Measurements from ENCODE around the gene FBXO31. TPM values are rescaled to one million over a fixed set of nuclear protein-coding genes. Genes with fewer than 3 reads are reported as not detected.

FBXO31 gene
- 6.9 and 7.4 TPM in 2 replicates for total RNA-seq (2014; rRNA removed; shearing (Covaris generic))

GRCh38 chr16:87383505-87384161, at the start of gene FBXO31:
TSS of gene FBXO31 (minus strand) at chr16:87383776. CDS start at chr16:87383744, 32 bp downstream.
- peak; percentile 95 for DNase-seq (ENCODE audit: low spot score)

- no peak for DNase-seq (ENCODE audit: low spot score)
Observed at GRCh38 chr16:87432330-87432915, 48.8 kb upstream of the FBXO31 start.

GRCh38 chr16:87431926-87432325, 48.4 kb upstream of the FBXO31 start:
- DNase-seq (ENCODE audit: low spot score) = no peak

- no peak for DNase-seq (ENCODE audit: low spot score)
Observed at GRCh38 chr16:87426423-87427215, 43.0 kb upstream of the FBXO31 start.

- DNase-seq (ENCODE audit: low spot score) = no peak
Observed at GRCh38 chr16:87425941-87426340, 42.4 kb upstream of the FBXO31 start.

- no peak for DNase-seq (ENCODE audit: low spot score)
Observed at GRCh38 chr16:87424266-87424665, 40.7 kb upstream of the FBXO31 start.

- no peak for DNase-seq (ENCODE audit: low spot score)
Observed at GRCh38 chr16:87423429-87423828, 39.9 kb upstream of the FBXO31 start.

- DNase-seq (ENCODE audit: low spot score) = no peak
Observed at GRCh38 chr16:87422106-87422505, 38.5 kb upstream of the FBXO31 start.

- no peak for DNase-seq (ENCODE audit: low spot score)
Observed at GRCh38 chr16:87421003-87421912, 37.7 kb upstream of the FBXO31 start.

- DNase-seq (ENCODE audit: low spot score) = no peak
Observed at GRCh38 chr16:87420026-87421002, 36.7 kb upstream of the FBXO31 start.

GRCh38 chr16:87418644-87419043, 35.1 kb upstream of the FBXO31 start:
- DNase-seq (ENCODE audit: low spot score) = no peak

GRCh38 chr16:87418216-87418615, 34.6 kb upstream of the FBXO31 start:
- DNase-seq (ENCODE audit: low spot score) = no peak

GRCh38 chr16:87417528-87417910, 33.9 kb upstream of the FBXO31 start:
- DNase-seq (ENCODE audit: low spot score) = no peak

- peak; percentile 37 for DNase-seq (ENCODE audit: low spot score)
Observed at GRCh38 chr16:87416826-87417527, 33.4 kb upstream of the FBXO31 start.

GRCh38 chr16:87415441-87415840, 31.9 kb upstream of the FBXO31 start:
- no peak for DNase-seq (ENCODE audit: low spot score)

- DNase-seq (ENCODE audit: low spot score) = no peak
Observed at GRCh38 chr16:87414251-87414680, 30.7 kb upstream of the FBXO31 start.

- DNase-seq (ENCODE audit: low spot score) = no peak
Observed at GRCh38 chr16:87412996-87413421, 29.4 kb upstream of the FBXO31 start.

- DNase-seq (ENCODE audit: low spot score) = no peak
Observed at GRCh38 chr16:87412371-87412995, 28.9 kb upstream of the FBXO31 start.

Measured in H4 (cell line).